ENCODE results near the gene SUSD1. TPM values are rescaled to one million over a fixed set of nuclear protein-coding genes. Genes with fewer than 3 reads are reported as not detected.

Gene SUSD1
- polyA plus RNA-seq, 1 donor from 2014 or later, result 2.0 TPM

- H3K9me2 ChIP-seq (ENCODE audit: insufficient read depth, low read length), result no peaks in the 10 kb centered on the region
- no peak overlapping the region for H2AFZ ChIP-seq (ENCODE audit: low read depth, low read length)
- H4K20me1 ChIP-seq (ENCODE audit: insufficient read depth), result no peaks in the 10 kb centered on the region
- TF ChIP-seq REST (IDR thresholded peaks at IDR 0.05; ENCODE audit: borderline replicate concordance), result no peak
- H3K4me2 ChIP-seq (ENCODE audit: low read length), result no peak overlapping the region
- no peaks in the 10 kb centered on the region for H3K9me3 ChIP-seq (ENCODE audit: low read length)
- no peak overlapping the region for H3K27ac ChIP-seq (ENCODE audit: low read length)
- H3K9ac ChIP-seq (ENCODE audit: low read length), result no peak overlapping the region
- no peaks in the 10 kb centered on the region for H3K27me3 ChIP-seq (ENCODE audit: insufficient read depth, low read depth, low read length)
- no peaks in the 10 kb centered on the region for H3K79me2 ChIP-seq (replicated peaks; ENCODE audit: insufficient read depth, low read length)
- H3K36me3 ChIP-seq (ENCODE audit: insufficient read depth, low read length), result no peaks in the 10 kb centered on the region
- no peak overlapping the region for H3K4me3 ChIP-seq (ENCODE audit: low read length)
- no peaks in the 10 kb centered on the region for H3F3A ChIP-seq (ENCODE audit: insufficient read depth, low read length, poor library complexity, severe bottlenecking)
Measured at GRCh38 chr9:112037281-112038016, 137.6 kb downstream of the SUSD1 start.

- Histone ChIP-seq H3K9me2 (ENCODE audit: insufficient read depth, low read length) (no peaks in the 10 kb centered on the region), H3K9ac (ENCODE audit: low read length) (no peak overlapping the region), H2AFZ (ENCODE audit: low read depth, low read length) (no peak overlapping the region), H3K4me2 (ENCODE audit: low read length) (no peak overlapping the region), H4K20me1 (ENCODE audit: insufficient read depth) (no peaks in the 10 kb centered on the region), H3K4me3 (ENCODE audit: low read length) (no peak overlapping the region), H3K27ac (ENCODE audit: low read length) (no peak overlapping the region), H3K27me3 (ENCODE audit: insufficient read depth, low read depth, low read length) (no peaks in the 10 kb centered on the region), H3K9me3 (ENCODE audit: low read length) (no peaks in the 10 kb centered on the region), H3K36me3 (ENCODE audit: insufficient read depth, low read length) (no peaks in the 10 kb centered on the region), H3K79me2 (replicated peaks; ENCODE audit: insufficient read depth, low read length) (no peaks in the 10 kb centered on the region), H3F3A (ENCODE audit: insufficient read depth, low read length, poor library complexity, severe bottlenecking) (no peaks in the 10 kb centered on the region)
- no peak for TF ChIP-seq MXI1 (conservative IDR thresholded peaks at IDR 0.05; ENCODE audit: poor library complexity, severe bottlenecking)
- no peak for TF ChIP-seq SMC3 (conservative IDR thresholded peaks at IDR 0.05; ENCODE audit: poor library complexity)
- TF ChIP-seq EZH2 (IDR thresholded peaks at IDR 0.05; ENCODE audit: borderline replicate concordance, insufficient read depth, low read length, poor library complexity, severe bottlenecking), result no peak
- no peak for TF ChIP-seq REST (IDR thresholded peaks at IDR 0.05; ENCODE audit: borderline replicate concordance)
- no peak for TF ChIP-seq RAD21 (conservative IDR thresholded peaks at IDR 0.05)
- no peak for TF ChIP-seq CTCF (IDR thresholded peaks at IDR 0.05; ENCODE audit: poor library complexity, severe bottlenecking)
- TF ChIP-seq TAF1 (IDR thresholded peaks at IDR 0.05; ENCODE audit: low read depth), result no peak
- TF ChIP-seq EP300 (conservative IDR thresholded peaks at IDR 0.05; ENCODE audit: poor library complexity, severe bottlenecking), result no peak
- no peak for TF ChIP-seq POLR2AphosphoS5 (IDR thresholded peaks at IDR 0.05)
Measured at GRCh38 chr9:112035166-112035826, 139.8 kb downstream of the SUSD1 start.

All from neural cell (in vitro differentiated cells).